Liver (tissue), 9 donors: ENCODE measurements around the gene SF3B3. TPM values are rescaled to one million over a fixed set of nuclear protein-coding genes. Genes with fewer than 3 reads are reported as not detected.

Experiments used
- DNase-seq: peaks from one replicate; pipeline ENCODE4 v3.0.0-alpha.2; 2017; ENCODE audit warnings: low spot score
- H3K27ac ChIP-seq, 2 donors: one replicate each; pipeline ENCODE4 v1.7.0; 2013; ENCODE audit warnings: inconsistent platforms in 2 of 2, low read length in 2 of 2, control low read depth in 1 of 2, low read depth in 1 of 2, mild to moderate bottlenecking in 1 of 2
- H3K27me3 ChIP-seq, 4 donors: one replicate each; pipeline versions ENCODE4 v1.6.1 to v1.7.0; 2013; ENCODE audit warnings: low read length in 3 of 4, inconsistent platforms in 1 of 4, mild to moderate bottlenecking in 1 of 4, moderate library complexity in 1 of 4; ENCODE audit not compliant: control insufficient read depth in 4 of 4, insufficient read depth in 4 of 4
- H3K36me3 ChIP-seq, 4 donors: one replicate each; pipeline versions ENCODE4 v1.6.1 to v1.7.0; 2013; ENCODE audit warnings: low read length in 3 of 4, mild to moderate bottlenecking in 3 of 4, low read depth in 1 of 4, moderate library complexity in 1 of 4; ENCODE audit not compliant: control insufficient read depth in 4 of 4, insufficient read depth in 3 of 4
- H3K4me1 ChIP-seq, 4 donors: one replicate each; pipeline versions ENCODE4 v1.6.1 to v1.7.0; 2013; ENCODE audit warnings: low read length in 3 of 4, mild to moderate bottlenecking in 3 of 4, moderate library complexity in 1 of 4; ENCODE audit not compliant: control insufficient read depth in 4 of 4, insufficient read depth in 4 of 4
- H3K4me3 ChIP-seq, 3 donors: one replicate each; pipeline versions ENCODE4 v1.6.1 to v1.7.0; 2013; ENCODE audit warnings: low read length in 3 of 3, control low read depth in 1 of 3, low read depth in 1 of 3, mild to moderate bottlenecking in 1 of 3
- H3K9ac ChIP-seq, 2 donors: one replicate each; pipeline ENCODE4 v1.7.0; 2013; ENCODE audit warnings: low read length in 2 of 2, mild to moderate bottlenecking in 2 of 2, moderate library complexity in 2 of 2, control low read depth in 1 of 2, low read depth in 1 of 2
- H3K9me3 ChIP-seq, 4 donors: one replicate each; pipeline versions ENCODE4 v1.6.1 to v1.7.0; 2013; ENCODE audit warnings: low read length in 3 of 4; ENCODE audit not compliant: control insufficient read depth in 4 of 4
- ATF3 ChIP-seq: IDR thresholded peaks from 2 replicates; pipeline ENCODE4 v1.6.1; 2016; ENCODE audit warnings: antibody characterized with exemption
- CTCF ChIP-seq: fragments of 150-350 bp; IDR thresholded peaks from 2 replicates; pipeline ENCODE4 v1.5.1; 2017; ENCODE audit warnings: improper control_type of control experiment, low read depth, low read length; ENCODE audit not compliant: missing input control
- EGR1 ChIP-seq, 2 donors: IDR thresholded peaks; 2 replicates each; pipeline ENCODE4 v1.6.1; 2016 to 2018; ENCODE audit warnings: antibody characterized with exemption in 2 of 2, low read depth in 2 of 2
- FOXA1 ChIP-seq: IDR thresholded peaks from 2 replicates; pipeline ENCODE4 v1.6.1; 2016; ENCODE audit warnings: antibody characterized with exemption
- FOXA2 ChIP-seq: IDR thresholded peaks from 2 replicates; pipeline ENCODE4 v1.6.1; 2016; ENCODE audit warnings: antibody characterized with exemption
- GABPA ChIP-seq, 2 donors: IDR thresholded peaks in 1 of 2; conservative IDR thresholded peaks in 1 of 2; 2 replicates each; pipeline ENCODE4 v1.6.1; 2016; ENCODE audit warnings: antibody characterized with exemption in 2 of 2, mild to moderate bottlenecking in 1 of 2, moderate library complexity in 1 of 2
- HNF4A ChIP-seq, 2 donors: conservative IDR thresholded peaks; 2 replicates each; pipeline ENCODE4 v1.6.1; 2016; ENCODE audit warnings: antibody characterized with exemption in 2 of 2, mild to moderate bottlenecking in 2 of 2
- HNF4G ChIP-seq: IDR thresholded peaks from 2 replicates; pipeline ENCODE4 v1.6.1; 2016; ENCODE audit warnings: antibody characterized with exemption
- JUND ChIP-seq, 2 donors: IDR thresholded peaks; 2 replicates each; pipeline ENCODE4 v1.6.1; 2016; ENCODE audit warnings: antibody characterized with exemption in 2 of 2
- MAX ChIP-seq: IDR thresholded peaks from 2 replicates; pipeline ENCODE4 v1.6.1; 2016; ENCODE audit warnings: antibody characterized with exemption
- NR2F2 ChIP-seq: IDR thresholded peaks from 2 replicates; pipeline ENCODE4 v1.6.1; 2016; ENCODE audit warnings: antibody characterized with exemption
- RAD21 ChIP-seq, 2 donors: IDR thresholded peaks; 2 replicates each; pipeline ENCODE4 v1.6.1; 2016; ENCODE audit warnings: antibody characterized with exemption in 2 of 2, mild to moderate bottlenecking in 2 of 2
- REST ChIP-seq: IDR thresholded peaks from 2 replicates; pipeline ENCODE4 v1.6.1; 2016; ENCODE audit warnings: antibody characterized with exemption, mild to moderate bottlenecking
- RXRA ChIP-seq, 2 donors: IDR thresholded peaks; 2 replicates each; pipeline ENCODE4 v1.6.1; 2017 to 2018; ENCODE audit warnings: antibody characterized with exemption in 2 of 2, mild to moderate bottlenecking in 1 of 2
- SP1 ChIP-seq: IDR thresholded peaks from 2 replicates; pipeline ENCODE4 v1.6.1; 2018; ENCODE audit warnings: antibody characterized with exemption, mild to moderate bottlenecking
- TAF1 ChIP-seq: conservative IDR thresholded peaks from 2 replicates; pipeline ENCODE4 v1.6.1; 2016; ENCODE audit warnings: antibody characterized with exemption, mild to moderate bottlenecking
- YY1 ChIP-seq: IDR thresholded peaks from 2 replicates; pipeline ENCODE4 v1.6.1; 2016; ENCODE audit warnings: antibody characterized with exemption, mild to moderate bottlenecking
- ZBTB33 ChIP-seq: IDR thresholded peaks from 2 replicates; pipeline ENCODE4 v1.6.1; 2016; ENCODE audit warnings: antibody characterized with exemption
- WGBS: extraction: QIAGEN DNeasy Blood & Tissue Kit; methylation state at CpG from one replicate; pipeline ENCODE4 v1.1.7; 2013; 5-methylcytosine and 5-hydroxymethylcytosine counted together
- polyA plus RNA-seq, 2 donors: library from polyadenylated mRNA; stranded (reverse) in 1 of 2; unstranded in 1 of 2; fragments of 200-250 nt in 1 of 2; fragments of >200 nt in 1 of 2; fragmentation: Nextera tagmentation in 1 of 2; extraction: Ambion mirVana in 1 of 2; gene quantifications; one replicate each; pipeline versions ENCODE4 v1.2.1 to v1.2.3, GENCODE V29; 2013 to 2015
- total RNA-seq, 2 donors: library from RNA; depleted of rRNA; stranded (reverse); fragments of >200 nt; gene quantifications; one replicate each; pipeline ENCODE4 v1.2.3, GENCODE V29; 2014
- donor health status: healthy.
- donor health status: healthy.
- donor health status: healthy.
- donor health status: healthy.
- donor health status: healthy.

SF3B3 gene
- total and polyA plus RNA-seq, 4 donors = 38.9 to 77.8 (median 53.2) TPM

GRCh38 chr16:70481929-70482536, 41.6 kb upstream of the SF3B3 start (continued):
- TF ChIP-seq MAX (no peak), FOXA1 (no peak), HNF4G (no peak), RAD21 (IDR thresholded peaks at IDR 0.05) (no peak), YY1 (no peak), GABPA (IDR thresholded peaks at IDR 0.05 in 1 of 2, conservative IDR thresholded peaks at IDR 0.05 in 1 of 2) (no peak), NR2F2 (no peak), JUND (IDR thresholded peaks at IDR 0.05) (no peak), FOXA2 (no peak)

GRCh38 chr16:70482624-70483023, 41.0 kb upstream of the SF3B3 start:
- H3K27ac ChIP-seq = no peak overlapping the region
- H3K27me3 ChIP-seq = no peaks in the 10 kb centered on the region
- no peak for DNase-seq
- TF ChIP-seq REST (no peak), RXRA (IDR thresholded peaks at IDR 0.05) (no peak), FOXA2 (no peak), NR2F2 (no peak), TAF1 (no peak), YY1 (no peak), ATF3 (no peak), ZBTB33 (no peak), RAD21 (IDR thresholded peaks at IDR 0.05) (no peak), HNF4A (conservative IDR thresholded peaks at IDR 0.05) (no peak), SP1 (no peak), JUND (IDR thresholded peaks at IDR 0.05) (no peak), GABPA (IDR thresholded peaks at IDR 0.05 in 1 of 2, conservative IDR thresholded peaks at IDR 0.05 in 1 of 2) (no peak), EGR1 (IDR thresholded peaks at IDR 0.05; ENCODE audit: low read depth in 2 of 2) (no peak), CTCF (no peak), FOXA1 (no peak), MAX (no peak), HNF4G (no peak)
- no peaks in the 10 kb centered on the region for H3K9me3 ChIP-seq
- H3K4me3 ChIP-seq = no peak overlapping the region
- H3K4me1 ChIP-seq = no peaks in the 10 kb centered on the region
- no peak overlapping the region for H3K9ac ChIP-seq
- 91% methylated on average over 5 of the region's 5 CpGs for WGBS
- H3K36me3 ChIP-seq = peaks cover 18 to 61% (median 40%) of the 10 kb centered on the region in 4 donors
